GM18907 (cell line): ENCODE data around the gene CDT1.

Experiments
- ATAC-seq: cut with Tn5 transposase; IDR thresholded peaks from one replicate; pipeline ENCODE4 v1.9.1; 2021; ENCODE audit warnings: mild to moderate bottlenecking, moderate library complexity; ENCODE audit not compliant: unreplicated experiment

Gene CDT1

DNA sequence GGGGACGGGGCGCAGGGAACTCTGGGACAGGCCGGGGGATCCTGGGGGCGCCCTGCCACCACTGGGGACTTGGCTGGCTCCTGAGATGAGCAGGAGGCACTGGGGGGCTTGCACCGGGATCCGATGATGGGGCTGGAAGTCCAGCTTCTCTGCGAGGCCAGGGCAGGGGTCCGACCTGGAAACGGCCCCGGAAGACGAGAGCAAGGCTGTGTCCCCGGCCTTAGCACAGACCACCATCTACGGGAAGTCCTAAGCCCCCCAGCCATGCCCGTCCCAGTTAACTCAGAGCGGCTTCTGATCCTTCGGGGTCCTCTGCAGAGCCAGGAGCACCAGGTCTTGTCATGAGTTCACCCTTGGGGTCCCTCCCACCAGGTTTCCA is 573 bp downstream of the CDT1 start:
- ATAC-seq, result no peak

DNA sequence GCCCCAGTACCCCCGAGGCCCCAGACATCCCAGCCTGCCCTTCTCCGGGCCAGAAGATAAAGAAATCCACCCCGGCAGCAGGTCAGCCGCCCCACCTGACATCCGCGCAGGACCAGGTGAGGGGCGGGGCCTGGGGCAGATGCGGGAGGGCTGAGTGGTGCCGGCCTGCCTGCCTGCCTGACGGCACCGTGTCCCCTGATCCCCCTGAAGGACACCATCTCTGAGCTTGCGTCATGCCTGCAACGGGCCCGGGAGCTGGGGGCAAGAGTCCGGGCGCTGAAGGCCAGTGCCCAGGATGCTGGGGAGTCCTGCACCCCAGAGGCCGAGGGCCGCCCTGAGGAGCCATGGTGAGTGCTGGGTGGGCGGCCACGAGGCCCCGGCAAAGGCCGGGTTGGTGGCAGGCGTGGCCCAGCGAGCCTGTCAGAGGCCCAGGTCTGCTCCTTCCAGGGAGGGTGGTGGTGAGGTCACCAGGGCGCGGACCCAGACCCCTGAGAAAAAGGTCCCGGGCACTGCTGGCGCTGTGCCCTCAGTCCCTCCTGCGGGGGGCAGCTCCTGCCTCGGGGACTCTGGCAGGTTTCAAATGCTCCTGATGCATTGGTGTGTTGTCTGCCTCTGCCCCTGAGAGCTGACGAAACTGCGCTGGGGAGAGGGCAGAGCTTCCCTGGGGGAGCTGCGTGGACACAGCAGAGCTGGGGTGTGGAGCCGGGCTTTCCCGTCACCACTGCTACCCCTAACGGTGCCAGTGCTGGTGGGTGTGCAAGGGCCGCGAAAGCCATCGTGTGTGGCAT is 1.2 kb downstream of the CDT1 start:
- no peak for ATAC-seq

DNA sequence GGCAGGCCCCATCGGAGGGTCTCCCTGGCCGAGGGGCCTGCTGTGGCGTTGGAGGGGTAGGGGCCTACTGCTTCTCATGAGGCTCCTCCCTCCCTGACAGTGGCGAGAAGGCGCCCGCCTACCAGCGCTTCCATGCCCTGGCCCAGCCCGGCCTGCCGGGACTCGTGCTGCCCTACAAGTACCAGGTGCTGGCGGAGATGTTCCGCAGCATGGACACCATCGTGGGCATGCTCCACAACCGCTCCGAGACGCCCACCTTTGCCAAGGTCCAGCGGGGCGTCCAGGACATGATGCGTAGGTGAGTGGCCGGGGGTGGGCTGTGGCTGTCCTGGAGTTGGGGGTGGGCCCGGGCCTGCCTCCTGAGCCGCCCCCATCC is 1.7 kb downstream of the CDT1 start:
- no peak for ATAC-seq

DNA sequence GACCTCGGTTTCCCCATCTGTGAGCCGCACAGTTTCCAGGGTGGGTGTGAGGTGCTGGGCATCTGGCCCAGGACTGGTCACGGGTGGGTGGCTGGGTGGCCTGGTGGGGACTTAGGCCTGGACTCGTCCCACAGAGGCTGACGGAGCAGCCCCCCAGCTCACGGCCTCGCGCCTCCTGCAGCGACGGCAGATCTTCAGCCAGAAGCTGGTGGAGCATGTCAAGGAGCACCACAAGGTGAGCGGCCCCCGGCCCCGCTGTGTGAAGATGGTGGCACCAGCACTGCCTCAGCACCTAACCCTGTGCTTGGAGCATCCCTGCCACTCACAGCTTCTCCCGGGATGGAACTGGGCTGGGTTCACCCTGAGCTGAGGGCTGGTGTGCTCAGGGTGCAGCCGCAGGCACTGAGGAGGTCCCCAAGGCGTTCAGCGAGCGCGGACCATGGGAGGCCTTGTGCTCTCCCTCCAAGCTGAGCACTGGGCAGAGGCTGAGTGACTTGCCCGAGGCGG is 2.4 kb downstream of the CDT1 start:
- ATAC-seq, result no peak

DNA sequence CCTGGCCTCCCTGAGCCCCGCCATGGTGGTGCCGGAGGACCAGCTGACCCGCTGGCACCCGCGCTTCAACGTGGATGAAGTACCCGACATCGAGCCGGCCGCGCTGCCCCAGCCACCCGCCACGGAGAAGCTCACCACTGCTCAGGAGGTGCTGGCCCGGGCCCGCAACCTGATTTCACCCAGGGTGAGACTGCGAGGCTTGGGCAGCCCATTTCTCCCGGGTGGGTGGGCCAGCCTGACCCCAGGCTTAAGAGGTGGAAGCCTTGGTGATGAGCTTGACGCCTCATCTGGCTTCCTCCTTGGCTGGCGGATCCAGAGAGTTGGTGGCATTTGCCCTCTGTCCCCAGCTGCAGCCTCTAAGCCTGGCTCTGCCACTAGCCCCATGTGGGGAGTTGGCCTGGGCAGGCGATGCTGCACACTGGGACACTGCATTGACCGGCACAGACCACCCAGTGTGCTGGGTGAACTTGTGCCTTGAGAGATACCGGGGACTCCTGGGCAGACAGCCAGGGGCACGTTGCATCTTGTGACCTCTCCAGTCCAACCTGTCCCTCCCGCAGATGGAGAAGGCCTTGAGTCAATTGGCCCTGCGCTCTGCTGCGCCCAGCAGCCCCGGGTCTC is 3.0 kb downstream of the CDT1 start:
- ATAC-seq, result no peak

DNA sequence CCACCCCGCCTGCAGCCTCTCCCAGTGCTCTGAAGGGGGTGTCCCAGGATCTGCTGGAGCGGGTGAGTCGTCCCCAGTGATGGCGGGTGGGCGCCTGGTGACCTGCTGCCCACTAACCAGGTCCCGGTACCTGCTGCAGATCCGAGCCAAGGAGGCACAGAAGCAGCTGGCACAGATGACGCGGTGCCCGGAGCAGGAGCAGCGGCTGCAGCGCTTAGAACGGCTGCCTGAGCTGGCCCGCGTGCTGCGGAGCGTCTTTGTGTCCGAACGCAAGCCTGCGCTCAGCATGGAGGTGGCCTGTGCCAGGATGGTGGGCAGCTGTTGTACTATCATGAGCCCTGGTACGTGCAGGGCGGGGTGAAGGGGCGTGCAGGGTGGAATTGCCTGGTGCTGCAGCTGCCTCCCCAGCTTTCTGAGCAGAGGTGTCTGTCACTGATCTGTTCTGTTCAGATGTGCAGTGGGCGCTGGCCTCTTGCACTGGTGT is 3.6 kb downstream of the CDT1 start:
- ATAC-seq, result no peak

DNA sequence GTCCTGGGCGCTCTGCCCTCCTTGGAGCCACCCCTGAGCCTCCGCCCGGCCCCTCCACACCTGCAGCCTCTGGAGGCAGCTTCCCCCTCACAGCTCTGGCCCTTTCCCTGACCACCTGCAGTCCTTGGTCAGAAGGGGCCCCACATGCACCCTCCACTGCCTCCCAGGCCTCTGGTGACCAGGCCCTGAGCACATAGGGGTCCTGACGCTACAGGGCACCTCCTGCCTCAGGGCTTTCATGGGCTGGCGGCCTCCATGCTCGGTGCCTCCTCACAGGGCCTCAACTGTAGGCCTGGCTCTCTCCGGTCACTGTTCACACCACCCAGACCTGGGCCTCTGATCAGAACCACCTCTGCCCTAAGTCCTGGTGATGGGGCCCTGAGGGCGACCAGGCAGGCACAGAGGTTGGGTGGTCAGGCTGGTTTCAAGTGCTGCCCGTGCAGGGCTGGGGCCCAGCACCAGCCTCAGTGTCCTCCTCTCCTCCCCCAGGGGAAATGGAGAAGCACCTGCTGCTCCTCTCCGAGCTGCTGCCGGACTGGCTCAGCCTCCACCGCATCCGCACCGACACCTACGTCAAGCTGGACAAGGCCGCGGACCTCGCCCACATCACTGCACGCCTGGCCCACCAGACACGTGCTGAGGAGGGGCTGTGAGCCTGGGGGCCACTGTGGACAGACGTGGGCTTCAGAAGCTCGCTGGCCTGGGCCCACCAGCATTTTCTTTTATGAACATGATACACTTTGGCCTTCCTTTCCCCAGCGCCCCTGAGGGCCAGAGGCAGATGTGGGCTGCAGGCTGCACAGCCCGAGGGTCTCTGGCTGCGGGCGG is 4.3 kb downstream of the CDT1 start:
- ATAC-seq, result no peak

DNA sequence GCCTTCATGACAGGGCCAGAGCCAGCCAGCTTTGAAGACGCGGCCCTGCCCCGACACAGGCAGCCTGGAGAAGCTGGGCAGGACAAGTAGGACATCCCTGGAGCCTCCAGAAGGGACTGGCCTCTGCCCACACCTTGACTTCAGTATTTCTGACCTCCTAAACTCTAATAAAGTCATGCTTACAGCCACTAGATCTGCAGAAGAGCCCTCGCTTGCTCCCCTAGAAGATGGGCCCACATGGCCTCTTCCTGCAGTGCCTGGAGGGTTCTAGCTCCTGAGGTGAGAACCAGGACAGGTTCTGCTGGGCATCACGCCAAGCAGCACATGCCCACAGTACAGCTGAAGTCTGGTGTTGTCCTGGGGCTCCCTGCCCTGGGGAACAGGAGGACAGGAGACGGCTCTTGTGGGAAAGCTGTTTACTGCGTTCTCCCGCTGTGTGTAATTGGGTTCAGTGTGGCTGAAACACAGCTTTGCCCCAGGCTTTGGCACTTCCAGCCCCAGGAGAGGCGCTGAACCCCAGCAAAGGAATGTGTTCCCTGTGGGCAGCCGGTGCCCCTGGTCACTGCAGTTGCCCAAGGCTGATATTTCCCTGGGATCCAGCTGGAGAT is 5.6 kb downstream of the CDT1 start:
- ATAC-seq, result no peak

DNA sequence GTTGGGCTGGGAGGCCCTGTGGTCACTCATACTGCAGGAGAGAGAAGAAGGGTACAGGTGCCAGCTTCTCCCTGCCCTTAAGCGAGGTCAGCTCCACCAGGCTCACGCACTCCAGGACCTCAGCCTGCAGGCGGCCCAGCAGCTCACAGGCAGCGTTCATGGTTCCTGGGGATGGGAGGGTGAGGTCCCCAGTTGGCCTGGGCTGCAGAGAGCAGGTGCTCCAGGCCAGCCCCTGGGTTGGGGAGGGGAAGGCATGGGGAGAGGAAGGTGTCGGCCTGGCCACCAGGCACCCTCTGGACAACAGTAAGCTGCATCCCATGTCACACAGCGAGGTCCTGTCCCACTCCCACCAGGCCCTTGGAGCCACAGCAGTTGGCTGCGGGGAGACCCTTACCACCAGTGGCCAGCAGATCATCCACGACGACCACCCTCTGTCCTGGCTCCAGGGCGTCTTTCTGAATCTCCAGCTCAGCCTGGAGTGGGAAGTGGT is 6.1 kb downstream of the CDT1 start:
- no peak for ATAC-seq

DNA sequence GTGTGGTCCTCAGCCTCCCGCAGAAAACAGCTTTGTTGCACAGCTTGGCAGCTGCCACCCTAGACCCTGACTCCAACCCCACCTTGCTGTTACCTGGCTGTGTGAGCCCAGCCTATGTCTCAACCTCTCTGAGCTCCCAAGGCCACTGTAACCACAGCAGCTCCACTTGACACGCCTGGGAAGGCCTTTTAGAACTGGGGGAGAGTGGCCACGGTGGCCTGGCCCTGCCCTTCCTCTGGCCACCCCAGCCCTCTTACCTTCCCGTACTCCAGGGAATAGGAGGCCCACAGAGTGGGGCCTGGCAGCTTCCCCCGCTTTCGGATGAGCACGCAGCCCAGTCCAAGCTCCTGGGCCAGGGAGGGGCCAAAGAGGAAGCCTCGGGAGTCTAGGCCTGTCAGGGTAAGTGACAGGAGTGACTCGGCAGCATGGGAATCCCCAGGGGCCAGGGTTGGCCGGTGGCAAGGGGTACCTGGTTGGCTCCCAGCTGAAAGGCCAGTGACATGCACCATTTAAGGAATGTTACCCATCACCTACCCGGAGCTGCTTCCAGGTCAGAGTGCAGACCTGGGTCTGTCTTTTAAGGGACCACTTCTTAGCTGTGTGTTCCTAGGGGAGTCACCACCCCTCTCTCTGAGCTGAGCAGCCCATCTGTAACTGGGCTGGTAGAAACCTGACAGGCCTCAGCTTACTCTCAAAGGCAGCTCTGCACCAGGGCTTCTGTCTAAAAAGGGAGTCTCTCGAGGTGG is 6.8 kb downstream of the CDT1 start:
- ATAC-seq, result no peak

DNA sequence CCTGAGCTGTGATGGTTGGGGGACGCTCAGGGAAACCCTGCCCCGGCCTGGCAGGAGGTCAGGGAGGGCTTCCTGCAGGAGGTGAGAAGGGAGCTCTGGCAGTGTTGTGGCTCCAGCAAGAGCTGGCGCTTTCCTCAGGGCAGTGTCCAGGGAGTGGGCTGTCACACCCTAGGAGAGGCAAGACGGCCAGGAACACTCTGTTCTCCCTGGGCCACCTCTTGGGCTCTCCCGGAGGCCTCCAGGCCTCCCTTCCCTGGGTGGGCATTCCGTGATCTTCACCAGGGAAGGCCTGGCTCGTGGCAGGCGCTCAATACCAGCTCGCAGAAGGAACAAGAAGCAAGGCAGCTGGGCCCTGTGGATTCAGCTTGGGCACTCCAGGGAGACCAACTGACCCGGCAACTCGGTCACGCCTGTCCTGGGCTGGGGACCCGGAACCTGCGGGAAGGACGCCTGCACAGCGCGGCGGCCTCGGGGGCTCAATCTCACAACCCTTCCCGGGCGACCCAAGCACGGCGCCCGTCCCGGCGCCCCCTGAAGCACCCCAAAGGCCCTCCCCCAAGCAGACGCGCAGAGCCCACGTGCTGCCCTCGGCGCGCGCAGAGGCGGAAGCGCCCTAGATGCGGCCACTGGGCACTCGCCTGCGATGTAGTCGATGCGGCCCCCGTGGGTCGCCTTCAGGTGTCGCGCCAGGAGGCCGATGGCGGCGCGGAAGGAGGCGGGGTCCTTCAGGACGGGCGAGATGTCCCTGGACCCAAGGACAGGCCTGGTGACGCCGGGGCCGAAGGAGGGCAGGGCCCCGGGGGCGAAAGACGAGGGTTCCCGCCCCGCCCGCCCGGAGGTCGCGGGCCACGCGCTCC is 7.6 kb downstream of the CDT1 start:
- ATAC-seq, result peak; percentile 53

DNA sequence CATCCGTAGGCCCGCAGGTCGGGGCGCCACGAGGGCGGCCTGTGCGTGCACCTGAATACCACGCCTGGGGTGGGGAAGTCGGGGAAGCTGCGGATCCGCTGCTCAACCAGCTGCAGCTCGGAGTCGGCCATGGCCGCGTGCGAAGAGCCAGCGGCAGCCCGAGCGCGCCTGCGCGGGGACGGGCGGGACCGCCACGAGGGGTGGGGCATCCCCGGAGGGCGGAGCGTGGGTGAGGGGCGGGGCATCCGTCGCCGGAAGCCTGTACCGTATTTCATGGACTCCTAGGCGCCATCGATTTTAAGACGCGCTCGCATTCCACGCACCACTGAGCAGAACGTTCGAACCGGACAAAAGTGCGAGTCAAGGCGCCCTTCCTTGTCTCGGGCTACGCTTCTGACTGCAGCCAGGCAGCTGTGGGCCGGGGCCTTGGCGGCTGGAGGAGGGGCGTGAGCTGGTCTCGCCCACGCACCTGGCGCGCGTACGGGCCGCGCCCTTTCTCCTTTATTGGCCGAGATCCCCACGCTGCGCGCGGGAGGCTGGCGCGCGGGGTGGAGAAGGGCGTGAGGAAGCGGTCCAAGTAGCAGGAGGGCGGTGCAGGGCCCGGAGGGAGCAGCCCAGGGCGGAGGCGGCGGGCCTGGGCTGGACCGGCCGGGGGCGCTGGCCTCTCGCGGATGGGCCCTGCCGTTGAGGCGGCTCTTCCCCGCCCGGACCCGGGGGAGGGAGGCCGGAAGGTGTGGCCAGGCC is 8.4 kb downstream of the CDT1 start, which contains the start of gene APRT:
TSS of gene APRT (minus strand) at position 160 of the 744 bp plus-strand sequence. CDS start at position 131, 29 bp downstream.
- ATAC-seq, result peak; percentile 63

DNA sequence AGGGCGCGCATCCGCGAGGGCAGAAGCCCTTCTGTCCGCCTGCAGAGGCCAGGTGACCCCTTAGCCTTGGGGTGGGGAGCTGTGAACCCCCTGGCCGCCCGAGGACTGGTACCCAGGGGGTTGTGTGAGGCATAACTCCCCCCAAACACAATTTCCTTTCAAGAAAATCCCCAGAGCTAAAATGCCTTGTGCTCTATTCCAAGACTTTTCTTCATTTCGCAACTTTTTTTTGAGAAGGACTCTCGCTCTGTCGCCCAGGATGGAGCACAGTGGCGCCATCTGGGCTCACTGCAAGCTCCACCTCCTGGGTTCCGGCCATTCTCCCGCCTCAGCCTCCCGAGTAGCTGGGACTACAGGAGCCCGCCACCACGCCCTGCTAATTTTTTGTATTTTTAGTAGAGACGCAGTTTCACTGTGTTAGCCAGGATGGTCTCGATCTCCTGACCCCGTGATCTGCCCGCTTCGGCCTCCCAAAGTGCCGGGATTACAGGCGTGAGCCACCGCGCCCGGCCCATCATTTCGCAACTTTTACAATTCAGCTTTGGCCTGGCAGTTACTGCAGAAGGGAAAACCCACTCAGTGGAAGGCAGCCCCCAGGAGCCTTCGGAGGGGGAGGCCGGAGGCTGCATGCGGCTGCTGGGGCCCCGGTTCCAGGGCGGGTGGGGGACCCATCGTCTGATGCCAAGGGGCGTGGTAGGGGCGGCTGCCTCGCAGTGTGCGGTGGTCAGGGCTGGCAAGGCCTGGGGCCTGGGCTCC is 9.1 kb downstream of the CDT1 start:
- ATAC-seq, result no peak

DNA sequence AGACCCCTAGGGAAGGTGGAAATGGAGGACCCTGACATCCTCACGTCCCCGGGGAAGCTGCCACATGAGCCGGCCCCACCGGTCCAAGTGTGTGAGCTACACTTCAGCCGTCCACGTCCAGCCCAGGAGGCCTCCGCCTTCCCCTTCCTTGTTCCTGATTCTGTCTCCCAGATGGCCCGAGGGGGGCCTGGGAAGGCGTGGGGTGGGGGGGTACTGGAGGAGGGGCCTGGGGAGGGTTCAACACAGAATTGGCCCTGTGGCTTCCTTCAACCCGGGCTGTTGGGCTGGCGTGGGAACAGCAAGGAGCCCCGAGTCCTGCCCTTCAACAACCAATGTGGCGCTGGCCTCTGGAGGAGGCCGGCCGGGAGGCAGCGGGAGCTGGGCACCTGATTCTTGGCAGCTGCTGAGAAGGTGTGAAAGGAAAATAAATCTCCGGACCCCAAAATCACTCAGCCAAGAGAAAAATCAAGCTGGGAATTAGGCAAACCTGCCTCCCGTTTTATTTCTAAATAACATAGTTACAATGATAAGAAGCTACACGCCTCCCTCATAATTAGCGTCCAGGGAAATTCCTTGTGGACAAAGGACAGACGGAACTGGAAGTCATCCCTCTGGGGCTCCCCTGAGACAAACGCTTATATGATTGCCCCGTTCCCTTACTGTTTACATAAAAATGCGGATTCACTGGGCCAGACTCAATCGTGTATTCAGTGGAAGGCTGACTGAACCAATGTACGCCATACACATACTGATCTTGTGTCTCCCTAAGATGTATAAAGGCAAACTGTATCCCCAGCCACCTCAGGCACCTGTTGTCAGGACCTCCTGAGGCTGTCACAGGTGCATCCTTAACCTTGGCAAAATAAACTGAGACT is 9.9 kb downstream of the CDT1 start:
- no peak for ATAC-seq

DNA sequence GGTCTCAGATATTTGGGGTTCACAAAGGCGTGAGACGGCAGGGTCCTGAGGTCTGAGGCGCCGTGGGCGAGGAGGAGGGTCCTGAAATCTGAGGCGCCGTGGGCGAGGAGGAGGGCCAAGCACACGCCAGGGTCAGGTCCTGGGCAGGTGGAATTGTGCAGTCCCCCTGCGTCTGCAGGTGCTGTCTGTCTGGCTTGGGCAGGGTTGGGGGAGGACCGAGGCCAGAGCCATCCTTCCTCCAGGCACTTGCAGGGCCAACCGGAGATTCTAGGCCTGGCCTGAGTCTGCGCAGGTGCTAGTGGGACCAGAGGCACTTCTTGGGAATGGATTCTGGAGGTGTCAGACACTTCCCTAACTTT is 10.5 kb downstream of the CDT1 start:
- ATAC-seq, result no peak

DNA sequence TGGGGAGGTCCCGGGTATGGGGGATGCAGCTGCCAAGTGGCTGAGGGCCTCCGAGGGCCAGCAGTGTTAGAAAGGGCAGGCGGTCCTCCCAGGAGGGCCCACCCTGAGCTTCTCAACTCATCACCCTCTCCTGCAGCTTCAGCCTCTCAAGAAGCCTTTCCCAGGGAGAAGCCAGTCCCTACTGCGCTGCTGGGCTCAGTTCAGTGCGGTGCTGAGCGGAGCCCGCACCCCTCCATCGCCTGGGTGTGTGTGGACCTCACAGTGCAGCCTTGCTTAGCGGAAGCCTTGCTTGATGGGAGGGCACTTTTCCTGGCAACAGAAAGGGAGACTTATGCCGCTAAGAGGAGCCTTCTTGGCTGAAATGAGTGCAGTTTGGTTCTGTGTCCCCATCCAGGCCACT is 11.6 kb downstream of the CDT1 start:
- ATAC-seq, result no peak
